K562 (cell line): Measurements from ENCODE around the gene KYAT1. TPM values are rescaled to one million over a fixed set of nuclear protein-coding genes. Genes with fewer than 3 reads are reported as not detected.

Experiments used
- ADNP ChIP-seq: fragments of 200-800 bp; sonication (Bioruptor generic); IDR thresholded peaks from 2 replicates; pipeline ENCODE4 v1.6.1; 2016; ENCODE audit warnings: missing genetic modification characterization, missing compliant biosample characterization
- CBX3 ChIP-seq, 2 experiments: IDR thresholded peaks; 1 replicate in 1 of 2; 2 replicates in 1 of 2; pipeline ENCODE4 v1.6.1; 2012; ENCODE audit warnings: inconsistent platforms in 2 of 2, low read length in 2 of 2, borderline replicate concordance in 1 of 2, control low read depth in 1 of 2
- CEBPG ChIP-seq, 3 experiments: fragments of 200-800 bp in 1 of 3; sonication (Bioruptor generic) in 1 of 3; sonication (generic) in 1 of 3; formaldehyde crosslinking in 1 of 3; IDR thresholded peaks in 2 of 3; conservative IDR thresholded peaks in 1 of 3; 2 replicates each; pipeline versions ENCODE4 v1.6.1 to v1.8.0; 2016 to 2022; ENCODE audit warnings: missing compliant biosample characterization in 2 of 3, missing genetic modification characterization in 2 of 3, mild to moderate bottlenecking in 1 of 3, missing genetic modification reagents in 1 of 3
- DIDO1 ChIP-seq: fragments of 450-650 bp; IDR thresholded peaks from 2 replicates; pipeline ENCODE4 v1.6.1; 2016; ENCODE audit warnings: low read depth, missing biosample characterization, missing genetic modification characterization
- GTF2B ChIP-seq: IDR thresholded peaks from 2 replicates; pipeline ENCODE4 v1.6.1; 2011; ENCODE audit not compliant: insufficient read length; ENCODE audit errors: extremely low read depth
- ID3 ChIP-seq, 2 experiments: fragments of 250-450 bp in 1 of 2; fragments of 450-650 bp in 1 of 2; sonication (Bioruptor Pico) in 1 of 2; IDR thresholded peaks; 2 replicates each; pipeline versions ENCODE4 v1.6.1 to v1.8.0; 2016 to 2021; ENCODE audit warnings: mild to moderate bottlenecking in 2 of 2, moderate library complexity in 2 of 2, missing compliant biosample characterization in 1 of 2, missing genetic modification characterization in 1 of 2
- KLF10 ChIP-seq: fragments of 250-450 bp; sonication (Bioruptor Pico); IDR thresholded peaks from 2 replicates; pipeline ENCODE4 v1.6.1; 2021; ENCODE audit warnings: matching md5 sums
- LARP7 ChIP-seq: fragments of 450-650 bp; IDR thresholded peaks from 2 replicates; pipeline ENCODE4 v1.6.1; 2016
- NFATC3 ChIP-seq: fragments of 450-650 bp; IDR thresholded peaks from 2 replicates; pipeline ENCODE4 v1.6.1; 2017; ENCODE audit warnings: mild to moderate bottlenecking
- PHF8 ChIP-seq: fragments of 200-600 bp; sonication (generic); IDR thresholded peaks from 2 replicates; pipeline ENCODE4 v1.6.1; 2012; ENCODE audit warnings: mixed run types, mild to moderate bottlenecking, inconsistent platforms, low read length, moderate library complexity, borderline replicate concordance
- RB1 ChIP-seq: fragments of 450-650 bp; IDR thresholded peaks from 2 replicates; pipeline ENCODE4 v1.6.1; 2017; ENCODE audit warnings: low read depth, mild to moderate bottlenecking
- RBBP5 ChIP-seq: fragments of 200-600 bp; sonication (generic); IDR thresholded peaks from 2 replicates; pipeline ENCODE4 v1.6.1; 2012; ENCODE audit warnings: borderline replicate concordance, mild to moderate bottlenecking, low read length, control low read depth, inconsistent platforms; ENCODE audit not compliant: insufficient read depth, poor library complexity, severe bottlenecking
- RNF219 ChIP-seq: fragments of 250-450 bp; sonication (Bioruptor Pico); IDR thresholded peaks from 2 replicates; pipeline ENCODE4 v1.5.0; 2022; ENCODE audit warnings: mild to moderate bottlenecking
- SIN3A ChIP-seq, 2 experiments: fragments of 150-350 bp in 1 of 2; IDR thresholded peaks; 2 replicates each; pipeline ENCODE4 v1.6.1; 2011 to 2016; ENCODE audit warnings: borderline replicate concordance in 2 of 2, low read depth in 2 of 2, low read length in 2 of 2, mild to moderate bottlenecking in 2 of 2, moderate library complexity in 2 of 2; ENCODE audit not compliant: control insufficient read depth in 1 of 2
- SMARCB1 ChIP-seq: IDR thresholded peaks from 2 replicates; pipeline ENCODE4 v1.6.1; 2011; ENCODE audit warnings: improper control_type of control experiment, low read depth; ENCODE audit not compliant: insufficient read length
- TCF15 ChIP-seq: fragments of 250-450 bp; sonication (Bioruptor Pico); IDR thresholded peaks from 2 replicates; pipeline ENCODE4 v1.8.0; 2022; ENCODE audit warnings: moderate library complexity, mild to moderate bottlenecking, inconsistent platforms
- TFAM ChIP-seq: fragments of 250-450 bp; sonication (Bioruptor Pico); conservative IDR thresholded peaks from 2 replicates; pipeline ENCODE4 v1.5.0; 2021; ENCODE audit warnings: mild to moderate bottlenecking, moderate library complexity
- ZFP30 ChIP-seq: fragments of 250-450 bp; sonication (Bioruptor Pico); IDR thresholded peaks from 2 replicates; pipeline ENCODE4 v1.8.0; 2022; ENCODE audit warnings: moderate library complexity, mild to moderate bottlenecking, inconsistent platforms, borderline replicate concordance
- ZFX ChIP-seq: sonication (generic); formaldehyde crosslinking; IDR thresholded peaks from 2 replicates; pipeline ENCODE4 v1.8.0; 2022; ENCODE audit warnings: mild to moderate bottlenecking, missing genetic modification reagents, moderate library complexity
- ZNF146 ChIP-seq: IDR thresholded peaks from one replicate; pipeline ENCODE4 v1.6.1; 2018; ENCODE audit warnings: missing compliant biosample characterization; ENCODE audit not compliant: unreplicated experiment
- ZNF174 ChIP-seq: fragments of 250-450 bp; sonication (Bioruptor Pico); IDR thresholded peaks from 2 replicates; pipeline ENCODE4 v1.4.0; 2020; ENCODE audit warnings: mild to moderate bottlenecking
- ZNF175 ChIP-seq: fragments of 200-800 bp; sonication (Bioruptor generic); IDR thresholded peaks from 2 replicates; pipeline ENCODE4 v1.6.1; 2016; ENCODE audit warnings: low read depth, mild to moderate bottlenecking, missing genetic modification characterization, missing compliant biosample characterization
- ZNF41 ChIP-seq: fragments of 250-450 bp; sonication (Bioruptor Pico); conservative IDR thresholded peaks from 2 replicates; pipeline ENCODE4 v1.4.0; 2020; ENCODE audit warnings: mild to moderate bottlenecking
- polyA plus RNA-seq, 8 experiments: library from polyadenylated mRNA; depleted of rRNA in 4 of 8; stranded (reverse) in 5 of 8; unstranded in 3 of 8; fragments of >200 nt; fragmentation: Nextera tagmentation in 2 of 8; fragmentation: Illumina TruSeq in 1 of 8; extraction: Ambion mirVana in 2 of 8; extraction: Trizol in 1 of 8; gene quantifications; 2 replicates each; pipeline versions ENCODE4 v1.2.1 to v1.2.3, GENCODE V29; 2011 to 2014; ENCODE audit warnings: inconsistent platforms in 1 of 8, missing spikeins in 1 of 8
- total RNA-seq, 7 experiments: library from RNA; depleted of rRNA in 6 of 7; stranded (reverse); fragments of >200 nt in 6 of 7; fragmentation: Illumina TruSeq in 2 of 7; extraction: Trizol in 2 of 7; gene quantifications; 2 replicates each; pipeline versions ENCODE4 v1.2.1 to v1.2.3, GENCODE V29; 2011 to 2021; ENCODE audit warnings: low replicate concordance in 1 of 7

Gene KYAT1
- total and polyA plus RNA-seq, 9 of the 15 experiments (the other 6 are each of a cell fraction or from before 2014, with no cell fraction given): 6.4 to 16.8 (median 11.1) TPM

GRCh38 chr9:128881884-128882676, at the start of gene KYAT1, which contains the start of gene LRRC8A (continued):
- TF ChIP-seq GTF2B (no peak), ZNF174 (no peak), CEBPG (CRISPR knock-in tag; IDR thresholded peaks at IDR 0.05) (peak; percentile 31; the same call in 1 of the 2 replicates), CEBPG (tag; conservative IDR thresholded peaks at IDR 0.05 in 1 of 2, IDR thresholded peaks at IDR 0.05 in 1 of 2) (no peak), TFAM (CRISPR knock-in tag) (no peak), NFATC3 (no peak), RNF219 (CRISPR knock-in tag) (no peak), PHF8 (peak; percentile 85; the same call in 1 of the 2 replicates), ZNF146 (peak; percentile 2), LARP7 (no peak), SMARCB1 (no peak), SIN3A (IDR thresholded peaks at IDR 0.05; ENCODE audit: borderline replicate concordance in 2 of 2, control insufficient read depth in 1 of 2, low read depth in 2 of 2, low read length in 2 of 2) (peak; percentile 76; a peak in 2 of 4 replicates), ZNF175 (CRISPR knock-in tag) (peak; percentile 33; the same call in 1 of the 2 replicates), CBX3 (IDR thresholded peaks at IDR 0.05; ENCODE audit: borderline replicate concordance in 1 of 2, low read length in 2 of 2) (0 out of 3 replicates have a peak, but pooled peaks of 1 of the 2 experiments have one; percentile 13), KLF10 (CRISPR knock-in tag) (no peak), RBBP5 (peak; percentile 73), DIDO1 (tag) (0 out of 2 replicates have a peak, but pooled peaks have one; percentile 17), ID3 (CRISPR knock-in tag; IDR thresholded peaks at IDR 0.05) (no peak), ID3 (tag; IDR thresholded peaks at IDR 0.05) (peak; percentile 81), RB1 (peak; percentile 91), TCF15 (CRISPR knock-in tag) (no peak), ZFX (CRISPR knock-in tag) (peak; percentile 67), ZNF41 (CRISPR knock-in tag) (no peak), ZFP30 (CRISPR knock-in tag) (no peak), ADNP (tag) (no peak)
